ENCODE data around the gene LMF2. TPM values are rescaled to one million over a fixed set of nuclear protein-coding genes. Genes with fewer than 3 reads are reported as not detected.

Gene LMF2
- total RNA-seq, 4 donors from 2014 or later, result 19.7 to 61.3 (median 32.0) TPM

GRCh38 chr22:50479721-50480120 is 27.8 kb downstream of the LMF2 start:
- Histone ChIP-seq H3K27ac (no peak overlapping the region), H3K4me3 (no peak overlapping the region), H3K4me1 (peaks cover 0 to 4% of the 10 kb centered on the region in 2 donors), H3K9me3 (no peaks in the 10 kb centered on the region), H3K27me3 (peaks cover 12 to 18% of the 10 kb centered on the region in 2 donors), H3K36me3 (no peaks in the 10 kb centered on the region)
- no peak for DNase-seq
- no peak for TF ChIP-seq POLR2A (IDR thresholded peaks at IDR 0.05)
- TF ChIP-seq CTCF (IDR thresholded peaks at IDR 0.05), result no peak
- intact Hi-C loops (cut with DNase I; ENCODE audit: low total_unique reads), result no loop called here

GRCh38 chr22:50477923-50478322 is 29.6 kb downstream of the LMF2 start:
- Histone ChIP-seq H3K27me3 (peaks cover 6 to 18% of the 10 kb centered on the region in 2 donors), H3K4me3 (no peak overlapping the region), H3K36me3 (no peaks in the 10 kb centered on the region), H3K4me1 (peaks cover 0 to 13% of the 10 kb centered on the region in 2 donors), H3K9me3 (no peaks in the 10 kb centered on the region), H3K27ac (no peak overlapping the region)
- DNase-seq, result no peak
- TF ChIP-seq POLR2A (IDR thresholded peaks at IDR 0.05) (no peak), CTCF (IDR thresholded peaks at IDR 0.05) (no peak)
- intact Hi-C loops (cut with DNase I; ENCODE audit: low total_unique reads), result no loop called here

- no peak for DNase-seq
- H3K36me3 ChIP-seq, result no peaks in the 10 kb centered on the region
- TF ChIP-seq POLR2A (IDR thresholded peaks at IDR 0.05), result no peak
- no peak for TF ChIP-seq CTCF (IDR thresholded peaks at IDR 0.05)
- peaks cover 0 to 15% of the 10 kb centered on the region in 2 donors for H3K4me1 ChIP-seq
- no peak overlapping the region for H3K4me3 ChIP-seq
- H3K27ac ChIP-seq, result no peak overlapping the region
- no peaks in the 10 kb centered on the region for H3K9me3 ChIP-seq
- intact Hi-C loops (cut with DNase I; ENCODE audit: low total_unique reads), result no loop called here
- H3K27me3 ChIP-seq, result peaks cover 1 to 9% of the 10 kb centered on the region in 2 donors
These were observed 30.6 kb downstream of the LMF2 start for GRCh38 chr22:50476868-50477267.

- Histone ChIP-seq H3K4me3 (peak overlapping the region in 1 of 2 donors; percentile 43), H3K9me3 (no peaks in the 10 kb centered on the region), H3K27me3 (no peaks in the 10 kb centered on the region), H3K27ac (peak overlapping the region; percentile 66 to 85), H3K36me3 (no peaks in the 10 kb centered on the region), H3K4me1 (peaks cover 0 to 15% of the 10 kb centered on the region in 2 donors)
- no peak for DNase-seq
- intact Hi-C loops (cut with DNase I; ENCODE audit: low total_unique reads), result no loop called here
- TF ChIP-seq CTCF (IDR thresholded peaks at IDR 0.05) (no peak), POLR2A (IDR thresholded peaks at IDR 0.05) (no peak)
These were observed 31.9 kb downstream of the LMF2 start for GRCh38 chr22:50475652-50476002.

- H3K9me3 ChIP-seq, result no peaks in the 10 kb centered on the region
- H3K4me1 ChIP-seq, result peaks cover 0 to 20% of the 10 kb centered on the region in 2 donors
- peak; percentile 90 to 92 for DNase-seq
- TF ChIP-seq POLR2A (IDR thresholded peaks at IDR 0.05) (peak; percentile 71 to 90), CTCF (IDR thresholded peaks at IDR 0.05) (peak in 1 of 4 experiments; percentile 10)
- peak within 1 kb of the TSS; percentile 66 to 85 for H3K27ac ChIP-seq
- no peaks in the 10 kb centered on the region for H3K27me3 ChIP-seq
- intact Hi-C loops (cut with DNase I; ENCODE audit: low total_unique reads), result no loop called here
- peak within 1 kb of the TSS; percentile 43 to 98 for H3K4me3 ChIP-seq
- no peaks in the 10 kb centered on the region for H3K36me3 ChIP-seq
These were observed 32.5 kb downstream of the LMF2 start, which contains the start of gene SBF1 for GRCh38 chr22:50474710-50475651. SBF1 (minus strand) TSS chr22:50475035; CDS start chr22:50474840, 195 bp downstream.

Data from uterus (tissue), 4 donors.